ENCODE measurements around the gene ELP4.
A peak's percentile ranks its signal among the peaks of the same experiment; 100 is the strongest.
"Not testable (repeated sequence)": the region's sequence is repeated elsewhere in the genome, so short reads cannot be mapped to it uniquely, and the experiment has no call there.

The ELP4 gene

GRCh38 chr11:31509429-31510345, at the start of gene ELP4, which contains the start of gene IMMP1L:
ELP4 (plus strand) TSS chr11:31509767; CDS start chr11:31509785, 18 bp downstream.
IMMP1L (minus strand) TSS chr11:31509622; CDS start chr11:31463276, 46,346 bp downstream.
- peak; percentile 93 to 96 for DNase-seq

GRCh38 chr11:31464436-31464835, 45.1 kb upstream of the ELP4 start:
- DNase-seq: no peak

- DNase-seq: no peak
These were observed 35.5 kb upstream of the ELP4 start for GRCh38 chr11:31474083-31474482.

- no peak for DNase-seq
These were observed 31.9 kb upstream of the ELP4 start for GRCh38 chr11:31477528-31478222.

- DNase-seq: no peak
These were observed 31.4 kb upstream of the ELP4 start for GRCh38 chr11:31478223-31478590.

- DNase-seq: no peak
These were observed 30.5 kb upstream of the ELP4 start for GRCh38 chr11:31479066-31479465.

GRCh38 chr11:31480930-31481329, 28.6 kb upstream of the ELP4 start:
- DNase-seq: no peak

- no peak for DNase-seq
These were observed 25.1 kb upstream of the ELP4 start for GRCh38 chr11:31484497-31484896.

- no peak for DNase-seq
These were observed 21.7 kb upstream of the ELP4 start for GRCh38 chr11:31487848-31488247.

- DNase-seq: no peak
These were observed 17.1 kb upstream of the ELP4 start for GRCh38 chr11:31492320-31492913.

GRCh38 chr11:31493235-31493634, 16.3 kb upstream of the ELP4 start:
- DNase-seq: no peak

GRCh38 chr11:31493762-31494161, 15.8 kb upstream of the ELP4 start:
- DNase-seq: not testable (repeated sequence)

GRCh38 chr11:31499576-31500178, 9.9 kb upstream of the ELP4 start:
- no peak for DNase-seq

- no peak for DNase-seq
These were observed 9.0 kb upstream of the ELP4 start for GRCh38 chr11:31500560-31500959.

- DNase-seq: no peak
These were observed 527 bp upstream of the ELP4 start for GRCh38 chr11:31509051-31509428.

GRCh38 chr11:31512117-31512516, 2.5 kb downstream of the ELP4 start:
- DNase-seq: no peak

GRCh38 chr11:31521497-31522150, 12.1 kb downstream of the ELP4 start:
- DNase-seq: no peak

- no peak for DNase-seq
These were observed 19.6 kb downstream of the ELP4 start for GRCh38 chr11:31529189-31529588.

GRCh38 chr11:31529701-31530100, 20.1 kb downstream of the ELP4 start:
- DNase-seq: no peak

- no peak for DNase-seq
These were observed 21.7 kb downstream of the ELP4 start for GRCh38 chr11:31531293-31531692.

GRCh38 chr11:31535479-31535878, 25.9 kb downstream of the ELP4 start:
- DNase-seq: no peak

- no peak for DNase-seq
These were observed 33.3 kb downstream of the ELP4 start for GRCh38 chr11:31542862-31543261.

GRCh38 chr11:31555938-31556337, 46.4 kb downstream of the ELP4 start:
- DNase-seq: no peak
